Skeletal muscle satellite cell (primary cell): ENCODE measurements around the gene AP2S1.
A peak's percentile ranks its signal among the peaks of the same experiment; 100 is the strongest.
"Not testable (repeated sequence)": the region's sequence is repeated elsewhere in the genome, so short reads cannot be mapped to it uniquely, and the experiment has no call there.

ENCODE experiments used
- H3K27me3 ChIP-seq: 2 replicates; pipeline ENCODE4 v1.7.0; 2013; ENCODE audit warnings: low read length; ENCODE audit not compliant: control insufficient read depth, insufficient read depth
- H3K36me3 ChIP-seq: 2 replicates; pipeline ENCODE4 v1.7.0; 2013; ENCODE audit warnings: mild to moderate bottlenecking, control low read depth, low read length; ENCODE audit not compliant: insufficient read depth
- H3K4me1 ChIP-seq: 2 replicates; pipeline ENCODE4 v1.7.0; 2013; ENCODE audit warnings: low read length; ENCODE audit not compliant: control insufficient read depth, insufficient read depth
- H3K4me2 ChIP-seq: 2 replicates; pipeline ENCODE4 v1.7.0; 2013; ENCODE audit warnings: mild to moderate bottlenecking, low read length
- H3K4me3 ChIP-seq: 2 replicates; pipeline ENCODE4 v1.7.0; 2013; ENCODE audit warnings: low read length
- H3K9ac ChIP-seq: 2 replicates; pipeline ENCODE4 v1.7.0; 2013; ENCODE audit warnings: mild to moderate bottlenecking, low read depth, low read length, moderate library complexity
- H3K9me3 ChIP-seq: replicated peaks from 2 replicates; pipeline ENCODE4 v1.7.0; 2013; ENCODE audit warnings: mild to moderate bottlenecking, control low read depth, low read length

AP2S1 gene

DNA sequence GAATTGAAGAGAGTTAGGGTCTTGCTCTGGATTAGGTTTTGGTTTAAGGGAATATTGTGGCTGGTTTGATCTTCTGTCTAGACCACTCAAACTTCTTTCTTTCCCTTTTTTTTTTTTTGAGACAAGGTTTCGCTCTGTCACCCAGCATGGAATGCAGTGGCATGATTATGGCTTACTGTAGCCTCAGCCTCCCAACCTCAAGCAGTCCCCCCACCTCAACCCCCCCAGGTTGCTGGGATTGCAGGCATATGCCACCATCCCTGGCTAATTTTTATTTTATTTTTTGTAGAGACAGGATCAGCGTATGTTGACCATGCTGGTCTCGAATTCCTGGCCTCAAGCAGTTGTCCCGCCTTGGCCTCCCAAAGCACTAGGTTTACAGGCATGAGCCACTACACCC lies 31.4 kb upstream of the AP2S1 start:
- H3K4me2 ChIP-seq = no peak overlapping the region
- peaks cover 4% of the 10 kb centered on the region for H3K36me3 ChIP-seq
- peaks cover 46% of the 10 kb centered on the region for H3K4me1 ChIP-seq
- H3K9me3 ChIP-seq = no peaks in the 10 kb centered on the region
- H3K4me3 ChIP-seq = no peak overlapping the region
- no peaks in the 10 kb centered on the region for H3K27me3 ChIP-seq
- no peak overlapping the region for H3K9ac ChIP-seq

DNA sequence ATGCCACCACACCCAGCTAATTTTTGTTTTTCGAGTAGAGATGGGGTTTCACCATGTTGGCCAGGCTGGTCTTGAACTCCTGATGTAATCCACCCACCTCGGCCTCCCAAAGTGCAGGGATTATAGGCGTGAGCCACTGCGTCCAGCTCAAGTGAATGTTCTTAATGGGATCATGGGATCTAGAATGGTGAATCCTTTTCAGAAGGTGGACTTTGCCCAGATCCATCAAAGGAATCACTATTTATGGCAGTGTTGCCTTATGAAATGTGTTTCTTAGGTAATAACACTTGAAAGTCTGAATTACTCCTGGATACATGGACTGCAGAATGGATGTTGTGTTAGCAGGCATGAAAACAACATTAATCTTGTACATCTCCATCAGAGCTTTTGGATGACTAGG lies 30.4 kb upstream of the AP2S1 start:
- H3K27me3 ChIP-seq = no peaks in the 10 kb centered on the region
- H3K36me3 ChIP-seq = peaks cover 7% of the 10 kb centered on the region
- H3K4me2 ChIP-seq = no peak overlapping the region
- H3K9me3 ChIP-seq = no peaks in the 10 kb centered on the region
- H3K4me3 ChIP-seq = no peak overlapping the region
- H3K4me1 ChIP-seq = peaks cover 36% of the 10 kb centered on the region
- H3K9ac ChIP-seq = no peak overlapping the region

DNA sequence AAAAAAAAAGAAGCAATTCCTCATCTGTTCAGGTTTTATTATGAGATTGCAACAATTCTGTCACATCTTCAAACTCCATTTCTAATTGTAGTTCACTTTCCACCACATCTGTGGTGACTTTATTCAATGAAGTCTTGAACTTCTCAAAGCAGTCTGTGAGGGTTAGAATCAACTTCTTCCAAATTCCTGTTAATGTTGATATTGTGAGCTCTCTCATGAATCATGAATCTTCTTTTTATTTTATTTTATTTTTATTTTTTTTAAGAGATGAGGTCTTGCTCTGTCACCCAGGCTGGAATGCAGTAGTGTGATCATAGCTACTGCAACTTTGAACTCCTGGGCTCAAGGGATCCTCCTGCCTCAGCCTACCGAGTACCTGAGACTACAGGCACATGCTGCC lies 29.8 kb upstream of the AP2S1 start:
- H3K4me2 ChIP-seq = peak overlapping the region; percentile 50
- no peaks in the 10 kb centered on the region for H3K9me3 ChIP-seq
- no peak overlapping the region for H3K9ac ChIP-seq
- H3K36me3 ChIP-seq = peaks cover 7% of the 10 kb centered on the region
- H3K27me3 ChIP-seq = no peaks in the 10 kb centered on the region
- H3K4me1 ChIP-seq = peaks cover 31% of the 10 kb centered on the region
- no peak overlapping the region for H3K4me3 ChIP-seq

DNA sequence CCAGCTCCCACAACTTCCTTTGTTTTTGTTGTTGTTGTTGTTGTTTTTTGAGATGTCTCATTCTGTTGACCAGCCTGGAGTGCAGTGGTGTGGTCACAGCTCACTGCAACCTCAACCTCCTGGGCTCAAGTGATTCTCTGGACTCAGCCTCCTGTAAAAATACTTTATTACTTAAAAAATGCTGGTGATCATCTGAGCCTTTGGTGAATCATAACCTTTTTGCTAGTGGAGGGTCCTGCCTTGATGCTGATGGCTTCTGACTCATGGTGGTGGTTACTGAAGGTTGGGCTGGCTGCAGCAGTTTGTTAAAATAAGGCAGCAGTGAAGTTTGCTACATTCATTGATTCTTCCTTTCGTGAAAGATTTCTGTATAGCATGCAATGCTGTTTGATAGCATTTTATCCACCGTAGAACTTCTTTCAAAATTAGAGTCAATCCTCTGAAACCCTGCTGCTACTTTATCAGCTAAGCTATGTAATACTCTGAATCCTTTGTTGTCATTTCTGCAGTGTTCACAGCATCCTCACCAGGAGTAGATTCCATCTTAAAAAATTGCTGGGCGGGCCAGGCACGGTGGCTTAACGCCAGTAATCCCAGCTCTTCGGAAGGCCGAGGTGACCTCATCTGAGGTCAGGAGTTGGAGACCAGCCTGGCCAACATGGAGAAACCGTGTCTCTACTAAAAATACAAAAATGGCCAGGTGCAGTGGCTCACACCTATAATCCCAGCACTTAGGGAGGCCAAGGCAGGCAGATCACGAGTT lies 28.1 kb upstream of the AP2S1 start:
- Histone ChIP-seq H3K36me3 (peaks cover 7% of the 10 kb centered on the region), H3K4me1 (peaks cover 27% of the 10 kb centered on the region), H3K4me2 (peak overlapping the region; percentile 61), H3K4me3 (no peak overlapping the region), H3K9ac (peak overlapping the region; percentile 15), H3K9me3 (no peaks in the 10 kb centered on the region), H3K27me3 (no peaks in the 10 kb centered on the region)

DNA sequence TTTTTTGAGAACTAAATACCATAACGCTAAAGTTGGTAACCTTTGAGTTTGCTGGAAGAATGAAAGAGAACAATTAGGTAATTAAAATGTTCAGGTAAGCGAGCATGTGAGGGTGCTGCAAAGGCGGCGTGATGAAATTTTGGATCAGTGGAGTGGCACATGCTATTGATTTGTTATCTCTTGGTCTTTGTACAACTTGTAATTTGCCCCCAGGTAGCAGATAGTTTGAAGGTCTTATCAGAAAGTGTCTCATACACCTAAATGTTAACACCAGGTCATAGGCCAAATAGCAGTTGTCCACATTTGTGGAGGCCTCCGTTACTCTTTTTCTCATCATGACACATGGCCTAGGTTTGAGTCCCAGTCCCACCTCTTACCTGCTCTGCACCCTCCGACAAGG lies 25.0 kb upstream of the AP2S1 start:
- peaks cover 26% of the 10 kb centered on the region for H3K4me1 ChIP-seq
- no peak overlapping the region for H3K4me3 ChIP-seq
- H3K27me3 ChIP-seq = no peaks in the 10 kb centered on the region
- H3K9me3 ChIP-seq = no peaks in the 10 kb centered on the region
- no peak overlapping the region for H3K4me2 ChIP-seq
- no peak overlapping the region for H3K9ac ChIP-seq
- H3K36me3 ChIP-seq = peaks cover 7% of the 10 kb centered on the region

DNA sequence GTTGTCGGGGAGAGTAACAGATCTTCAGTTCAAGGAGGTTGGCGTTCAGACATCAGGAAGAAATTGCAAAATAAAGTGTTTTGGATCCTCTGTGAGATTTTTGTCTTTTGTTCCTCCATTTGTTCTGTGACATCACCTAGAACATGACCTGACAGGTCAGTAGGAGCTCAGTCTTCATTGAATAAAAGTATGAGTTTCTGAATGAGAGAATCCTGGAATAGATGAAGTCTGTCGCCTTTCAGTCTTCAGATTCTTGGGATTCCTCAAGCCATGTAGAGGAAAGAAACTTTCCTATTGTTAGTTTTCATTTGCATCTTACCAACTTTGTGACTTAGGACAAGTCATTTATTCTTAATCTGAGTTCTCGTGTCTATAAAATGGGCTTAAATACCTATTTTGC lies 24.6 kb upstream of the AP2S1 start:
- Histone ChIP-seq H3K36me3 (peaks cover 7% of the 10 kb centered on the region), H3K4me2 (no peak overlapping the region), H3K9ac (no peak overlapping the region), H3K27me3 (no peaks in the 10 kb centered on the region), H3K9me3 (no peaks in the 10 kb centered on the region), H3K4me3 (no peak overlapping the region), H3K4me1 (peaks cover 23% of the 10 kb centered on the region)

DNA sequence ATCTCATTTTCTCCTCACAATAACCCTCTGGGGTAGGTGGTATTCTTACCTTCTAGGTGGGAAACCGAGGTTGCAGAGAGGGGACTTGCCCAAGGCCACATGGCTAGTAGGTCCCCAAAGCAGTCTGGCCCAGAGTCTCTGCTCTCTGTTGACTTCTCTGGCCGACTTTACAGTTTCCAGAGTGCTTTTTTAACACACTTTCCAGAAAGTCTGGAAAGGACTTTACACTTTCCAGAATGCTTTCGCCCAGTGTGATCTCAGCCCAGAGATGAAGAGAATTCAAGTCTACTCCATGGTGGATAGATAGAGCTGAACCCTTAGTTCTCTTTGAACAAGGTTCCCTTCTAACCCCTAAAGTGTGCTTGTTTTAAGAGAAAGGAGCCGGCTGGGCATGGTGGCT lies 22.3 kb upstream of the AP2S1 start:
- peaks cover 2% of the 10 kb centered on the region for H3K4me1 ChIP-seq
- no peak overlapping the region for H3K4me2 ChIP-seq
- no peaks in the 10 kb centered on the region for H3K9me3 ChIP-seq
- no peak overlapping the region for H3K4me3 ChIP-seq
- peaks cover 7% of the 10 kb centered on the region for H3K36me3 ChIP-seq
- no peak overlapping the region for H3K9ac ChIP-seq
- no peaks in the 10 kb centered on the region for H3K27me3 ChIP-seq

DNA sequence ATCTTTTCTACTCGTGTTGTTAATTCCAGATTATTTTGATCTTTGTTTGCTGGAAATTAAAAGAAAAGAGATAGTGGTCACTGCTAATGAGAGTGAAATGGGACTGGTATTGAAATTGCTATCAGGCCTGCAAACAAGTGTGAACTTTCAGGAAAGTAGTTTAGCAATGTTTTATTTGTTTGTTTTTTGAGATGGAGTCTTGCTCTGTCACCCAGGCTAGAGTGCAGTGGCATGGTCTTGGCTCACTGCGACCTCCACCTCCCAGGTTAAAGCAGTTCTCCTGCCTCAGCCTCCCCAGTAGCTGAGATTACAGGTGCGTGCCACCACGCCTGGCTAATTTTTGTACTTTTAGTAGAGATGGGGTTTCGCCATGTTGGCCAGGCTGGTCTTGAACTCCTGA lies 20.5 kb upstream of the AP2S1 start:
- not testable (repeated sequence) for H3K4me3 ChIP-seq, H3K9me3 ChIP-seq, H3K4me2 ChIP-seq, H3K27me3 ChIP-seq, H3K36me3 ChIP-seq, H3K9ac ChIP-seq
- peaks cover 15% of the 10 kb centered on the region for H3K4me1 ChIP-seq

DNA sequence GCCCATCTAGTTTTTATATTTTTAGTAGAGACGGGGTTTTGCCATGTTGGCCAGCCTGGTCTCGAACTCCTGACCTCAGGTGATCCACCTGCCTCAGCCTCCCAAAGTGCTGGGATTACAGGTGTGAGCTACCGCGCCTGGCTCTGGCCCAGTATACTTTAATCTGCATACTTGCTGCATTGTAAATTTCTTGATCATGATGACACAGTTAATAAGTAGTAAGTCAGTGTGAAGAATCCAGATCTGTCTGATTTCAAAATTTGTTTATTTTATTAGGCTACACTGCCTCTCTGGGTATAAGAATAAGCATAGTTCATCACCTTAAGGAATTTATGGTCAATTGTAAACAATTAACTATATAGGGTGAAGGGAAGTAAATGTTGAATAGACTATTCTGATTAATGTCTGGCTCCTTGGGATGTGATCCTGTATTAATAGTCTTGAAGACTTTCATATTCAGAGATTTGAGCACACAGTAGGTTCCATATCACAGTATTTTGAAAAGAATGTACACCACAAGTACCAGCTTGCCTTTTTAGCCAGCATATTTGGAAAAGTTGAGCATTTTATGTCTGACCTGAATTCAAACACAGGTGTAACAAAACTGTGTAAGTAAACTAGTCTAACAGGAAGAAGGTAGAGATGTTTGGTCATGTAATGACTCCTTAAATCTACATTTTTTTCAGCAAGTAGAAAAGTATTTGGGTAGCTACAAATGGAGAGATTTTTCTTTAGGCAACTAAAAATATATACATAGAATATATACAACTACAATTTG lies 17.6 kb upstream of the AP2S1 start:
- Histone ChIP-seq H3K27me3 (no peaks in the 10 kb centered on the region), H3K4me3 (no peak overlapping the region), H3K9me3 (no peaks in the 10 kb centered on the region), H3K9ac (no peak overlapping the region), H3K36me3 (peaks cover 4% of the 10 kb centered on the region), H3K4me2 (no peak overlapping the region), H3K4me1 (peaks cover 42% of the 10 kb centered on the region)

DNA sequence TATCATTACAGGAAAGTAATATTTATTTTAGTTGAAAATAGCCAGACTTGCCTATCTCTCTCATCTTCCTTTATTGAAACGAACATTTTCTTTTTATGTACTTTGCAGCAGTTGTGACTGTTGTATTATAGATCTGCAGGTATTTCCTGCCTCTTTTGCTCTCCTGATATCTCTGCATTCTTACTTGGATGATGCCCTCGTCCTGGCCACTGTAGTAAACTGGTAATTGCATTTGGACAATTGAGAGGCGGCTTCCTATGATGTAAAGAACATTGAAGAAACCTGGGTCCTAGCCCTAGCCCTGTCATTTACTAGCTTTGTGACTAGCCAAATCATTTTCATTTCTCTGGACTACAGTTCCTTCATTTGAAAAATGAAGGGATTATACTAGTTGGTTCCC lies 16.5 kb upstream of the AP2S1 start:
- peak overlapping the region; percentile 60 for H3K4me2 ChIP-seq
- H3K9me3 ChIP-seq = no peaks in the 10 kb centered on the region
- H3K9ac ChIP-seq = peak overlapping the region; percentile 0
- no peaks in the 10 kb centered on the region for H3K27me3 ChIP-seq
- H3K4me1 ChIP-seq = peaks cover 49% of the 10 kb centered on the region
- peak overlapping the region; percentile 17 for H3K4me3 ChIP-seq
- H3K36me3 ChIP-seq = no peaks in the 10 kb centered on the region

DNA sequence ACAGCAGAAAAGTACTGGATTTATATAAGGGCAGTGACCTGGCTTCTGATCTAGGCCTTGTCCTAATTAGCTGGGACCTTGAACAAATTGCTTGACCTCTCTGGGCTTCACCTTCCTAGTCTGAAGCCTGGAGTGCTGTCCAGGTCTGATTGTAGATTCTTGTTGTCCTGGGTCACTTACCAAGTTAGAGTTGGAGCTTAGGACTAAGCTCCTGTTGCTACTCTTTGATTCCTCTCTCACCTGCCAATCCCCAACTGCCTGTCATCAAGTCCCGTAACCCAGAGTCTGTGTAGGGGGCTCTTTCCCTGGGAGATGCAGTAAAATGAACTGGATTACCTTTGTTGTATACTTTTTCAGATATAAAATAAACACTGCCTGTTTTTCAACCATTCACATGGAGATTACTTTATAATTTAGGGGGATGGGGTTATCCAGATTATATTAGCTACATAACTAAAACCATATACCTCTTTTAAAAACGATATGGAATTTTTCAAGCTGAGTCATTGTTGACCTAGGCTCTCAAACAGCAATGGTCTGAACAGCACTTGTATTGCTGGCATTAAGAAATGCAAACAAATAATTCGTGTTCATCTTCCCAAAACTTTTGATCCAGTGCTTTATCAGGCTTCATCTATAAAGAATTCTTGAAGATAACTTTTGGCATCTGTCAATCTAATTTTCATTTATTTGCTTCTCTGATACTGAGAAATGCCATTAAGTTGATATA lies 15.9 kb upstream of the AP2S1 start:
- H3K9ac ChIP-seq = peak overlapping the region; percentile 0
- no peaks in the 10 kb centered on the region for H3K36me3 ChIP-seq
- H3K9me3 ChIP-seq = no peaks in the 10 kb centered on the region
- peak overlapping the region; percentile 60 for H3K4me2 ChIP-seq
- H3K4me1 ChIP-seq = peaks cover 49% of the 10 kb centered on the region
- no peaks in the 10 kb centered on the region for H3K27me3 ChIP-seq
- peak overlapping the region; percentile 33 for H3K4me3 ChIP-seq
